ENCODE data around the gene PRPH2. TPM values are rescaled to one million over a fixed set of nuclear protein-coding genes. Genes with fewer than 3 reads are reported as not detected.

Gene PRPH2
- total RNA-seq, 1 donor from 2014 or later: 0.11 TPM

GRCh38 chr6:42711930-42712329 lies 10.5 kb downstream of the PRPH2 start:
- no peak for TF ChIP-seq CTCF (IDR thresholded peaks at IDR 0.05)
- no peak for DNase-seq (ENCODE audit: low spot score in 2 of 2)

GRCh38 chr6:42710316-42710715 lies 12.1 kb downstream of the PRPH2 start:
- no peaks in the 10 kb centered on the region for H3K4me1 ChIP-seq
- no peak for DNase-seq (ENCODE audit: low spot score in 2 of 2)
- H3K27ac ChIP-seq: no peak overlapping the region
- no peak overlapping the region for H3K4me3 ChIP-seq
- H3K36me3 ChIP-seq: no peaks in the 10 kb centered on the region
- intact Hi-C loops (cut with DNase I): no loop called here
- H3K27me3 ChIP-seq: no peaks in the 10 kb centered on the region
- no peaks in the 10 kb centered on the region for H3K9me3 ChIP-seq
- no peak for TF ChIP-seq CTCF (IDR thresholded peaks at IDR 0.05)

More at GRCh38 chr6:42711930-42712329, 10.5 kb downstream of the PRPH2 start:
- H3K27ac ChIP-seq: no peak overlapping the region
- no peak overlapping the region for H3K4me3 ChIP-seq
- H3K4me1 ChIP-seq: no peaks in the 10 kb centered on the region
- intact Hi-C loops (cut with DNase I): no loop called here
- no peaks in the 10 kb centered on the region for H3K9me3 ChIP-seq
- no peaks in the 10 kb centered on the region for H3K36me3 ChIP-seq
- H3K27me3 ChIP-seq: no peaks in the 10 kb centered on the region

GRCh38 chr6:42709871-42710270 lies 12.5 kb downstream of the PRPH2 start:
- no peak for DNase-seq (ENCODE audit: low spot score in 2 of 2)
- intact Hi-C loops (cut with DNase I): no loop called here
- H3K27ac ChIP-seq: no peak overlapping the region
- H3K4me3 ChIP-seq: no peak overlapping the region
- TF ChIP-seq CTCF (IDR thresholded peaks at IDR 0.05): no peak
- H3K36me3 ChIP-seq: no peaks in the 10 kb centered on the region
- H3K4me1 ChIP-seq: no peaks in the 10 kb centered on the region
- no peaks in the 10 kb centered on the region for H3K9me3 ChIP-seq
- no peaks in the 10 kb centered on the region for H3K27me3 ChIP-seq

- Histone ChIP-seq H3K9me3 (no peaks in the 10 kb centered on the region), H3K4me1 (no peaks in the 10 kb centered on the region), H3K27me3 (no peaks in the 10 kb centered on the region), H3K36me3 (no peaks in the 10 kb centered on the region), H3K4me3 (no peak overlapping the region), H3K27ac (no peak overlapping the region)
- DNase-seq (ENCODE audit: low spot score in 2 of 2): no peak
- no peak for TF ChIP-seq CTCF (IDR thresholded peaks at IDR 0.05)
- intact Hi-C loops (cut with DNase I): no loop called here
These were observed 14.3 kb downstream of the PRPH2 start for GRCh38 chr6:42708096-42708495.

GRCh38 chr6:42707595-42707994 lies 14.8 kb downstream of the PRPH2 start:
- Histone ChIP-seq H3K4me1 (no peaks in the 10 kb centered on the region), H3K27ac (no peak overlapping the region), H3K9me3 (no peaks in the 10 kb centered on the region), H3K36me3 (no peaks in the 10 kb centered on the region), H3K4me3 (no peak overlapping the region), H3K27me3 (no peaks in the 10 kb centered on the region)
- no peak for DNase-seq (ENCODE audit: low spot score in 2 of 2)
- intact Hi-C loops (cut with DNase I): no loop called here
- no peak for TF ChIP-seq CTCF (IDR thresholded peaks at IDR 0.05)

GRCh38 chr6:42704937-42705374 lies 17.4 kb downstream of the PRPH2 start:
- no peaks in the 10 kb centered on the region for H3K4me1 ChIP-seq
- no peak for TF ChIP-seq CTCF (IDR thresholded peaks at IDR 0.05)
- intact Hi-C loops (cut with DNase I): no loop called here
- no peaks in the 10 kb centered on the region for H3K9me3 ChIP-seq
- H3K27me3 ChIP-seq: no peaks in the 10 kb centered on the region
- H3K4me3 ChIP-seq: peak overlapping the region in 1 of 2 donors; percentile 63
- no peaks in the 10 kb centered on the region for H3K36me3 ChIP-seq
- no peak for DNase-seq (ENCODE audit: low spot score in 2 of 2)
- no peak overlapping the region for H3K27ac ChIP-seq
